Keratinocyte (primary cell): Measurements from ENCODE around the gene ARMC9.

Source experiments
- CTCF ChIP-seq, 3 experiments: IDR thresholded peaks in 1 of 3; conservative IDR thresholded peaks in 1 of 3; optimal IDR thresholded peaks in 1 of 3; 2 replicates in 2 of 3; 3 replicates in 1 of 3; pipeline versions ENCODE3 to v1.5.1; 2011; ENCODE audit warnings: low read length in 3 of 3, mild to moderate bottlenecking in 3 of 3, moderate library complexity in 2 of 3, control low read depth in 1 of 3, inconsistent platforms in 1 of 3; ENCODE audit not compliant: insufficient read depth in 2 of 3; ENCODE audit errors: extremely low read depth in 1 of 3
- EZH2 ChIP-seq: IDR thresholded peaks from one replicate; pipeline ENCODE4 v1.6.1; 2012; ENCODE audit warnings: inconsistent platforms, mild to moderate bottlenecking, low read length, moderate library complexity

GRCh38 chr2:231398585-231398984 is 200.2 kb downstream of the ARMC9 start:
- TF ChIP-seq CTCF (optimal IDR thresholded peaks at IDR 0.05 in 1 of 3, IDR thresholded peaks at IDR 0.05 in 1 of 3, conservative IDR thresholded peaks at IDR 0.05 in 1 of 3; ENCODE audit: extremely low read depth in 1 of 3, insufficient read depth in 2 of 3, low read length in 3 of 3) (no peak), EZH2 (no peak)
